ENCODE measurements around the gene NUMB.

NUMB gene

DNA sequence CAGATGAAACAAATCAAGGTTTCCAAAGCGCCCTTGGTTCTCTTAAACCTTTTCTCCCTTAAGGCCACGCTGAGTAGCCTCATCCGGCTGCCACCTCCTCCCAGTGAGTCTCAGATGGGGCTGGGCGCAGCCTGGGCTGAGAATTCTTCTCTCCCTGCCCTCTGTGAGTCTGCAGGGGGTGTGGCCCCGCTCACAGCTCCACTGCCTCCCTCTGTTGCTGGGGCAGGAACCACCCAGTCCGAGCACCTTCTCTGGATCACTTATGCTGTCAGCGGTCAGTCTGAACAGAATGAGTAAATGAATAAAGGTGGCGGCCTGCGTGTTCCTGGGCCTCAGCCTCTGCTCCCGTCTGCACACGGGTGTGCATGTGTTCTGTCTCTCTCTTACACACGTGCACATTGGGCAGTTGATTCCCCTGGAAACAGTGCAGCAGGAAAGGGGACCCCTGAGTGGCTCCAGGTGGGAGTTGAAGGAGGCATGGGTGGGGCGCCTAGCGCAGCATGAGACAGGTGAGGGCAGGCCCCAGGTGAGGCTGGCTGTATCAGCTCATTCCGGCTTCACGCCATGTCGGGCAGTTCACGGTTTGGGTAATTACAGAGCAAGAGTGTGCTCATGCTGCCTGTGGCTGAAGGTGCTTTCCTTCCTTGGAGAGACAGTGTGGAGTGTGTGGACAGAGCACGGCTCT, 216.7 kb downstream of the NUMB start:
- DNase-seq, result no peak

DNA sequence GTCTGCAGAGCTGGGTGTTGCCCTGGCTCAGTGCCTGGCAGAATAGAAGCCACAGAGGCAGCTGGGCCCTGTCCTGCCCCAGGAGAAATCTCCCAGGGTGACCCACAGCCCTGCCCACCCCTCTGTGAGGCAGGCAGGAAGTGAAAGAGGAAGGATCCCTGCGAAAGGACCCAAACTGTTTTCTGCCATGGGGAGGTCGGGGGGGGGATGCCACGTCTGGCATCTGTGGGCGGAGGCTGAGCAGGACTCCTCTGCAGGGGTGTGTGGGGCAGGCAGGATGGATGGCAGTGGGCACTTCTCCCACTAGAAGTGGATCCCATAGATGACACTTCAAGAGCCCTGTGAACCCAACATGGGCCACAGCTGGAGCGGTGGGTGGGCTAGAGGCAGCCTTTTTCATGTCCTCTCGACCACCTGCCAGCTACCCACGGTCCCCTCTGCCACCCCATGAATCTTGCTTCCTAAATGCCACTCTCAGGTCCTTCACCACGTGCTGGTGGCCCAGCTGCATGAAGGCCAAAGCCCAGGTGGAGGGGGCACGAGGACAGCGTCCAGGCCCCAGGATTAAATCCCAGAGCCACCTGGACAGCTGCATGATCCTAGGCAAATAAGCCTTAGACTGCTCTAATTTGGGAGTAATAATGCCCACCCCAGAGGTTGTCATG, 217.4 kb downstream of the NUMB start:
- no peak for DNase-seq

DNA sequence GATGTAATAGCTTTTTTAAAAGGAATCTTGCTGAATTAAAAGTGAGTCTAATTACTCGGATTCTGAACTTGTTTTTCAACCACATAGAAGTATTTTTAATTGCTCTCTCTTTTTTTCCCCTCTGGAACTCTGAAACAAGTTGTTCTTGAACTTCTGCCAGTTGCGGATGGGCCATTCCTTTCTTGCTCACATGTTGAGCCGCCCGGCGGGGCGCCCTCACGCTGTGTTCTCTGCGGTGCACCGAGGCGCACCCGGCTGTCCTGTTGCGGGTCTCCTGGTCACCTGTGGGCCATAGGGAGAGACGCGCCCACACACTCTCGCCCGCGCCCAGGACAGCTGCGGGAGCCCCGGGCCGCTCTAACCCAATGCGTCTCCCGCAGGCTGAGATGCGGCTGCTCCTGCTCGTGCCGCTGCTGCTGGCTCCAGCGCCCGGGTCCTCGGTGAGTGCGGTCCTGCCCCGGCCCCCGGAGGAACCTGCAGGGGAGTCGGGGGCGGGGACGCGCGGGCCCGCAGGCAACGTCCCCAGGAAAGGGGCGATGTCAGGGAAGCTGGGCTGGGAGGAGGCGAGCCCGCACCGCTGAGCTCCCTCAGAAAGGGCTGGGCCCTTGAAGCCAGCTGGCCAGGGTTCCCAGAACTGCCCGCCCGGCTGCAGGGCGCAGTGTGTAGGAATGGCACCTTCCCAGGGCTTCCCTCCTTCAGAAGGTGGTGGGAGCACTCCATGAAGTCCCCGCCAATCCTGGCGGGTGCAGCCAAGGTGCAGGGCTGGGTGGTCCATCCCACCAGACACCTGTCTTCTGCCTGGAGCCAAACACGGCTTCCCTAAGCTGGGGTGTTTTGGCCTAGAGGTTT, 218.7 kb downstream of the NUMB start:
- no peak for DNase-seq

DNA sequence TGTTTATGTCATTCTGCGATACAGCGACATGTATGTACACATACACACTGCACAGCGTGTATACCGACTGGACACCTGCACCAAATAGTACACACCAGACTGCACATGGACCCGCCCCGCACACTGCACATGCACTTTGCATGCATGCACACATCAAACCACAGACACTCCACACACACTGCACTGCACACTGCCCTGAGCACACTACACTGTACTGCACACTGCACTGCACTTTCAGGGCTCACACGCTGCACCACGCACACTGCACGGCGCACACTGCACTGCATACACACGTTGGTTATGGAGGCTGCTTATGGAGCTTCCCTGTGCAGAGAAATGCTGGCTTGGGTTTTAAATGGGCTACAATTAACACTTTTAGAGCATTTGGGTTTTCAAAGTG, 219.4 kb downstream of the NUMB start:
- no peak for DNase-seq

DNA sequence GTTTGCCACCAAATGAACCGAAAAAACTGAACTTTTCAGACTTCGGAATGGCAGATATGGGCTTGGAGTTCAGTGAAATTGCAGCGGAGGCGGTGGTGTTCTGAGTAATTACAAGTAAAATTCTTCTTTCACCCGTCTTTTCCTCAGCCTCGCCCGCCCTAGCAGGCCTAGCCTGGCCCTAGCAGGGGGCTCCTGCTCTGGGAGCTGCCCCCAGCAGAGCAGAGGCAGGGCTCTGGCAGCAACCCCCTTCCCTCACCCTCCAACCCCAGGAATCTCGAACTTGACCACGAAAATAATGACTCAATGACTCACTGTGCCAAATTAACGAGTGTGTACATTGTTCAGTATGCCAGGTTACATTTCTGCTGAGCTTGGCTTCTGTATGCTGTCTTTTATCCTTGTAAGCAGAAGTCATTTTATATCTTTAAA, 219.9 kb downstream of the NUMB start:
- DNase-seq, result no peak

DNA sequence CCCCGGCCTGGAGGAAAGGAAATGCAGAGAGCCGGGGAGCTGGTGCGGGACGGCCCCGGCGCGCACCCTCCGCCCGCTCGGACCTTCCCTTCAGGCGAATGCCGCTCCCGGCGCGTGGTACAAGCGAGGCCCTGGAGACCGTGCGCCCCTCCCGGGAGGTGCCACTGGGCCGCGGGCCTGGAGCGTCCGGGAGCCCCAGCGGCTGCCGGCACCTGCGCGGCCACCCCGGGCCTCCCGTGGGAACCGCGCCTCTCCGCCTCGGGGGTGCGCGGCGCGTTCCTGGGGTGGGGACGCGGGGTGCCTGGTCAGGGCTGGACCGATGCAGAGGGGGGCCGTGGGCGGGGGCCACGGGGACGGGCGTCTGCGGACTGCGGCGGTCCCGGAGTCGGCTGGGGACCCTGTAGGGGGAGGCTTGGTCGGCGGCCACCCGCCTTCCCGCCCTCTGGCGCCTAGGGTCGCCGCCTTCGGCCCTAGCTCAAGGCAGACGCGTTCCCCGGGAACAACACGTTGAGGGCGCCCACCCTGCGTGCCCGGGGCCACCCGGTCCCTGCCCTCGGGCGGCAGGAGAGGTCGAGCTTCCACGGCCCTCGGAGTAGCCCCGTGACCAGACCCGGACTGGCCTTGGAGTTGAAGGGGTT, 220.4 kb downstream of the NUMB start:
- DNase-seq, result no peak

DNA sequence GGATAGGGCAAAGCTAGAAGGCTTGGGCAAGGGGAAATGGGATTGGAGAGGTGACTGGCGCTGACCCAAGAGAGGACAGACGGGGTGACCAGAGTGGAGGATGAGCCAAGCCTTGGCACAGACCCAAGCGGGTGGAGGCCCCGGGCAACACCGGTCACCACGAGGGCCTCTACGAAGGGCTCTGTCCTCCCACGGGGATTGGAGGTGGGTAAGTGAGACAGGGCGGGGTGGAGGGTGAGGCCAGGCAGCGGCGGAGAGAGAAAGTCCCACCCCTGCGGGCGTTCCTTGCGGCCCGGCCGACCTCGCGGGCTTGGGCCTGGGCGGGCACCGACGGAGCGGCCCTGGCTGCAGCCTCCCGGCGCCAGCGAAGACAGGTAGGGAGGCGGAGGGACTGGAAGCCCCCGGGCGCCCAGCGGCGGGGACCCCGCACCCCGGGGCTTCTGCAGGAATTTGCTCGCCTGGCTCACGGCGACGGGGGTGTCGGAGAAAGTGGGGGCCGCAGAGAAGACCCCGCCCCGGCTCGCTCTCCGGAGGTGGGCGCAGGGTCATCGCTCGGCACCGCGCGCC, 221.0 kb downstream of the NUMB start, which contains the start of gene PAPLN:
PAPLN (plus strand) TSS at position 288 of the 567 bp plus-strand sequence. CDS start 2,273 bp downstream, outside the sequence.
- DNase-seq, result no peak

DNA sequence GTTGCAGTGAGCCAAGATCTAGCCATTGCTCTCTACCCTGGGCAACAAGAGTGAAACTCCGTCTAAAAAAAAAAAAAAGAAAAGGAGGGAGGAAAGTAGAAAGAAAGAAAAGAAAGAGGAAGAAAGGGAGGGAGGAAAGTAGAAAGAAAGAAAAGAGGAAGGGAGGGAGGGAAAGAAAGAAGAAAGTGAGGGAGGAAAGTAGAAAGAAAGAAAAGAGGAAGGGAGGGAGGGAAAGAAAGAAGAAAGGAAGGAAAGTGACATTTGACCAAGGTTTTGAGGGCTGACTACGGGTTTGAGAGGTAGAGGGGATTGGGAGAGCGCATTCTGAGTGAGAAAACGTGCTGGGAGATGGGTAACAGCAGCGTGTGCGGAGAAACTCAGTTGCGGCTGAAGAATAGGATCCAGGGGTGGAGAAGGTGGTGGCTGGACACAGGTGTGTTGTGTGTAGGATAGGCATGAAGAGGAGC, 221.6 kb downstream of the NUMB start:
- DNase-seq, result no peak

DNA sequence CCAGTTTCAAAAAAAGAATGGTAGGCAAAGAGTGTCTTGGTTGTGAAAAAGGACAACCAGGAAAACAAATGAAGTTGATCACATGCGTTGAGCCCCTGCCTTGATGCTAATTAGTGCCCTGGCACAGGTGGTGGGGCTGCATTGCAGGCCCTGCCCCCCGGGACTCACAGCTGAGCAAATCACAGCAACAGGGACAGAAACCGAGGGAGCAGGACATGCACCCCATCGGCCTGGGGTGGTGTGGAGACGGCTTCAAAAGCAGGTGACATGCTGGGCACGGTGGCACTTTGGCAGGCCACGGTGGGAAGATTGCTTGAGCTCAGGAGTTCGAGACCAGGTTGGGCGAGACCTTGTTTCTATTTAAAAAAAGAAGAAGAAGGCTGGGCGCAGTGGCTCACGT, 222.2 kb downstream of the NUMB start:
- no peak for DNase-seq

DNA sequence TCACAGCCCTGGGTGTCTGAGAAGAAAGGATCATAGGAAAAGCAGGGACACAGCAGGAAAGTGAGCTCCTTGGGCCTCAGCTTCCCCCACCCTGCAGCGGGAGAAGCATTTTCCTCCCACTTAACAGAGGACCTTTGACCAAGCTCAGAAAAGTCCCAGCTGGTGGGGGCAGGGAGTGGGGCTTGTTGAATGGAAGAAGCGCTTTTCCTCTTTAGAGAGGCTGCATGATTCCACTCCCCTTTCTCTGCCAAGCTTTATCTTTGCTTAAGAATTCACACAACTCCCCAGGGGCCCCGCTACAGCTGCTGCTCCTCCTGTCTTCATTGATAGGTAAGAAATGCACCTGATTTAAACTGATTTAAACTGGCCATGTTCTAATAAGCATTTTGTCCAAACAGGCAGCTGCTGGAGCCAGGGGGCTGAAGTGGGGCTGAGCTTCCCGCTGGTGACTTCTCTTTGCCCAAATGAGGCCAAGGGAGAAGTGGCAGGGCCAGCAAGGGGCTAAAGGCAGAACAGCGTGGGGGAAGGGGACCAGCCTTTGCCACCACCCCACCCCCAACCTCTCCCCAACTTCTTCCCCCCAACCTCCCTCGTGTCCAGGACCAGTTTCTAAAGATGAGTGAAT, 222.7 kb downstream of the NUMB start:
- no peak for DNase-seq

DNA sequence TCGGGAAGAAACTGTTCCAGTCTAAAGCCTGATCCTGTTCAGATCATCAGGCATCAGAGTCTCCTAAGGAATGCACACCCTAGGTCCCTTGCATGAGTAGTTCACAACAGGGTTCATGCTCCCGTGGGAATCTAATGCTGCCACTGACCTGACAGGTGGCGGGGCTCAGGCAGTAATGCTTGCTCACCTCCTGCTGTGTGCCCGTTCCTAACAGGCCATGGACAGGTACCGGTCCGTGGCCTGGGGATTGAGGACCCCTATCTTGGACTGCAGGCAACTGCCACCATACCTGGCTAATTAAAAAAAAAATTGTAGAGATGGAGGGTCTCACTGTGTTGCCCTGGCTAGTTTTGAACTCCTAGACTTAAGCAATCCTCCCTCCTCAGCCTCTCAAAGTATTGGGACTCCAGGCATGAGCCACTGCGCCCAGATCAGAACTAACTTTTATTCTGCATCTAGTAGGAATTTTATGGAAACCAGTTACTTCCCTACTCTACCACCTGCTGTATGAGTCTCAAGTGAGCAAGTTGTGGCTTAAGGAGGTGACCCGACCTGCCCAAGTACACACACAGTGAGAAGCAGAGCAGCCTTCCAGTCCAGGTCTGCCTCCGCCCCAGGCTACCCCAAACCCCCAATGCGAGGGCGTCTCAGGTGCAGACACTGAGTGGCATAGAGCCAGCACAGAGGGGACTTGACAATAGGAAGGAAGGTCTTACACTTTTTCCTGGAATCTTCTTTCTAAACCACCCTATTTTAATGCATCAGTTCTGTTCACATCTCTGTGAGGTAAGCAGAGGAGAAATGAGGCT, 223.6 kb downstream of the NUMB start:
- DNase-seq, result no peak

DNA sequence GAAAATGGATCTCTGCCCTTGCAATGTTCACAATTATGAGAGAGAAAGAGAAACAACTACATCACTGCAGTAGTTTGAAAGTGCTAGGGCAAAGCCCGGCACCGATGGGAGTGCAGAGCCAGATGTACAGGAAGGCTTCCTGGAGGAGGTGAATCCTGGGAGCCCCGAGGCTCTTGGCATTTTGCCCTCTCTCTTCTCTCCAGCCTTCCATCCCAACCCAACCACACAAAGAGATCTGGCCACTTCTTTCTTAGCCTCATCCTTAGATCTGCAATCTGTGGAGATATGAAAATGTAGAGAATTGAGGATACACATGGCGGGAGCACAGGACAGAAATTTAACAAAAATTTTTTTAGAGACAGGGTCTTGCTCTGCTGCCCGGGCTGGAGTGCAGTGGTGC, 224.3 kb downstream of the NUMB start:
- DNase-seq, result no peak

DNA sequence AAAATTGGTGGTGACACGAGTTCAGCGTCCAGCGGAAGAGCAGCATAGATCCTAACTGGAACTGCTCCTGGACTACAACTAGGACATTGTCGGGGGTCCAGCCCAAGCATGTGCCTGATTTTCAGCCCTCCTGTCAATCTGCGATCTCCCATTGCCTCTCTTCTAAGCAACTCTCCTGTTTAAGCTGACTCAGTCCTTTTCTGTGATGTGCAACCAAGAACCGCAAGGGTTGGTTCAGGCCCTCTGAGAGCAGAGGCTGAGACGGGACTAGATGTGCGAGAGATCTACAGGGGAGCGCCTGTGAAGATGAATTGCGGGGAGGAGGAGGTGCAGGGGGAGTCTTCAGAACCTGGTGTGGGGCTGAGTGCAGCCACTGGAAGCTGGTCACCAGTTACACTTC, 224.8 kb downstream of the NUMB start:
- DNase-seq, result no peak

DNA sequence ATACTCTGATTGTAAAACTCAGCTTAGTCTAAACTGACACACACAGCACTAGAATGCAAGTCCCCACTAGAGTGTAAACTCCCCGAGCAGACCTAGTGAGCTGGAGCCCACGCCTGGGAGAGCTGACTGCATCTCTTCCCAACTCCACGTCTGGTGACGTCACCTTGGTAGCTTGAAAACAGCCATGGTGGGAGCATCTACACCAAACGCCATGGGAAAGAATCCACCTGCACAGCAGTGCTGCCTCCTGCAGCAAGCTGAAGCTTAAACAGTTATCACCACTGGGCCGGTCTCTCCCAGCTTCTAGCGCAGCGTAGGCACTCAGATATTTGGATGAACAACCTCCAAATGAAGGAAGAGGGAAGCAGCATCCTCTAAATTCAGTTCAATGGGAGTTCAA, 225.4 kb downstream of the NUMB start:
- DNase-seq, result no peak

DNA sequence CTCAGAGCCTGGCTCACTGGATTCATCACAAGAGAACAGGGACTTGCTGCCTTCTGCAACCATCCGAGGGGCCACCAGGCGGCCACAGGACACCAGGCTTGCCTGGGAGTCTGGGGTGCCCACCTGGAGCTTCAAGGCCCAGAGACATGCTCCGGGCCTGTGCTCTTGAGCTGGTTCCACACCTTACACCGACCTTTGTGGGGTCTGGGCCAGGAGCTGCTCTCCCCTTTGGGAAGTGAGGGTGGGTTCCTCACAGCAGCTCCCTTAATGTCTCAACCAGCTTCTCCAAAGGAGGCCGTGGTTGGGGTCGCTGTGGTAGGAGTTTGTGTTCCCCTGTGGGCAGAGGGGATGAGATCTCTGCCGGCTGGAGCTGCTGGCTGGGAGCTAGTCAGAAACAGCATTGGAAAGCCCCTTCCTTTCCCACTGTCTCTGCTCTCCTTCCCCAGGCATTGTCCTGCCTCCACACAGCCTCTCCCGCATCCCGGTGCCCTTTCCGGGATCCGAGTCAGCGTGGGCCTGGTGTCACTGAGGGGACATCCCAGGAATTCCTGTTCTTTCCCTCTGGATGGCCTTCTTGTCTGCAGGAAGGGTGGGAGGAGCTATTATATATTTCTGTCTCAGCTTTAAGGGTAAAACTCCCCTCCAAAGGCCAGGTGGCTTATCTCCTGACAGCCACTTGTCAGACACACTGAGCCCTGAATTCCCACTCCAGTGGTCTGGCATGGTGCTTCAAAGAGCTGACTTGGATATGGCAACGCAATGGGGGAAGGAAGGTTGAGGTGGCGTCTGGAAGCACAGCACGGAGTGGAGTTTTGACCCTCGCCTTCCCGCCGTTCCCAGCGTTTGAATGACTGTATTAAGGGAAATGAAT, 226.1 kb downstream of the NUMB start:
- DNase-seq, result no peak

DNA sequence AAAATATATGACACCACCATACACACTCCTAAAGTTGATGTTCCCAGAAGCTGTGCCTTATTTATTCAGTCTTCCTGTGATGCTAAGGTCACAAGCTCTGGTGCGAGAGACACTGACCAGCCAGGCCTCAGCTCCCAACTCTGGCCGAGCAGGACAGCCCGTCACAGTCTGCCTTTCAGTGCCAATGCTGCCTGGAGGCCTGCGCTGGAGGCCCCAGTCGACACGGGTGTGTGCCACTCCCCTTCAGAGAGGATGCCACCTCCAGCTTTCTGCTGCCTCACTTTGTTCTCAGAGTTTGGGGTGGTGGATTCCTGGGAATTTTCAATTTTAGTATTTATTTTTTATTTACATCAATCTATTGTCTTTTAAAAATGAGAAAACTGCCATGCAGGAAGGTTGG, 228.3 kb downstream of the NUMB start:
- no peak for DNase-seq

DNA sequence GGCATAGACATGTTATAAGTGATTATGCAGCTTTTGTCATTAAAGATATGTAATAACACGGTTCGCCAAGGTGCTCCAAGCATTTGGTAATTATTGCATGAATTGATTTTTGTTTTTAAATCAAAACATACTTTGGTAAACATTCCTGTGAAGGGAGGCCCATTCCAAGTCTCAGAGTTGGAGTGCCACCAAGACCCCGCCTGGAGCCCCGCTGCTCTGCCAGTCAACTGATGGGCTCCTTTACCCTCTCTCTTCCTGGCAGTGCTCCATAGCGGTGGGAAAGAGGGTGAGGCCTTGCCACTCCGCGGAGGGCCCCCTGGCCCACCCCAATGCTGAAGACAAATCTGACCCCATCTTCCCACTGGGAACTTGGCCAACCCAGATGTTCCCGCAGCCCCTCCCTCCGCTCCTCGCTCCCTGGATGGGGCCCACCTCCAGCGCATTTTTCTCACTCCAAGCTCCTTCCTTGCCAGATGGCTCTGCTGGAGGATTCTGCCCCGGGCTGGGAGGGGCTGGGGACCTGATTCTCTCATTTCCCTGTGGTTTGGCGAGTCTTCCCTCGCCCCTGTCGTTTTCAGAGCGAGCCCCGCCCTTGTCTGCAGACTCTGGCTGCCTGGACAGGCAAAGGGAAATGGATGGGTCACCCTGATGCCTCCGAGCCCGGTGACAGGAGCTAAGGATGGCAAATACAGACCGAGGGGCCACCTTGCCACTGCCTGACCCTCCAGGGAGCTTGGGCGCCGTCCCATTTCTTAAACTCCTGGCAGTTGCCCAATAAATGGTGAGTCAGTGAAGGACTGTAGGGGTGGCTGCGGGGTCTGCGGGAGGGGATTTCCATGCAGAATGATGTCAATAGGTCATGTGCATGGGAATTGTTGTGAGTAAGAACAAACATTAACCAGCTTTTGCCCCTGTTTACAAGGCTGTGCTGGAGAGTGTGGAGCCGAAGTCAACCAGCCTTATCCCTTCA, 230.2 kb downstream of the NUMB start:
- DNase-seq, result no peak

DNA sequence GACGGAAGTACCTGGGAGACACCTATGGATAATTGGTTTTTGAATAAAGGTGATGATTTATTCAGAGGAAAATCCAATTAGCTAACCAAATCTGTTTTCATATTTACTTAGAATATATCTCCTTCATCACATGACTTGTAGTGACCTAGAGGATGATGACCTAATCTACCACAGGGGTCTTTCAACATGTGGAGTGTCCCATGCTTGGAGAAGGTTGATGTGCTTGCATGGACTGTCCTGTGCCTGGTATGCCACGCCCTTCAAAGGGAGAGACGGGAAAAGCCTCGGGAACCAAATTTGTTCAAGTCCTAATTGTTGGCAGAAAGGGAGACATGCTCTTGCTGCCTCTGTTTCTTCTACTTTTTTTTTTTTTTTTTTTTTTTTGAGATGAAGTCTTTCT, 232.8 kb downstream of the NUMB start:
- DNase-seq, result no peak

Measured in stimulated activated CD4-positive, alpha-beta T cell treated with anti-CD3 and anti-CD28 coated beads, Interleukin-12 subunit alpha, Interleukin-12 subunit beta, amount 100 ng/mL, for 4 hours (primary cell).